C1 segment of cervical spinal cord (tissue), 14 donors: Measurements from ENCODE around the gene BIRC2.
"Not testable (repeated sequence)": the region's sequence is repeated elsewhere in the genome, so short reads cannot be mapped to it uniquely, and the experiment has no call there.

Experiments
- DNase-seq, 14 donors: peaks; one replicate each; lab custom pipeline; 2025; lab: John Stamatoyannopoulos, UW

BIRC2 gene

DNA sequence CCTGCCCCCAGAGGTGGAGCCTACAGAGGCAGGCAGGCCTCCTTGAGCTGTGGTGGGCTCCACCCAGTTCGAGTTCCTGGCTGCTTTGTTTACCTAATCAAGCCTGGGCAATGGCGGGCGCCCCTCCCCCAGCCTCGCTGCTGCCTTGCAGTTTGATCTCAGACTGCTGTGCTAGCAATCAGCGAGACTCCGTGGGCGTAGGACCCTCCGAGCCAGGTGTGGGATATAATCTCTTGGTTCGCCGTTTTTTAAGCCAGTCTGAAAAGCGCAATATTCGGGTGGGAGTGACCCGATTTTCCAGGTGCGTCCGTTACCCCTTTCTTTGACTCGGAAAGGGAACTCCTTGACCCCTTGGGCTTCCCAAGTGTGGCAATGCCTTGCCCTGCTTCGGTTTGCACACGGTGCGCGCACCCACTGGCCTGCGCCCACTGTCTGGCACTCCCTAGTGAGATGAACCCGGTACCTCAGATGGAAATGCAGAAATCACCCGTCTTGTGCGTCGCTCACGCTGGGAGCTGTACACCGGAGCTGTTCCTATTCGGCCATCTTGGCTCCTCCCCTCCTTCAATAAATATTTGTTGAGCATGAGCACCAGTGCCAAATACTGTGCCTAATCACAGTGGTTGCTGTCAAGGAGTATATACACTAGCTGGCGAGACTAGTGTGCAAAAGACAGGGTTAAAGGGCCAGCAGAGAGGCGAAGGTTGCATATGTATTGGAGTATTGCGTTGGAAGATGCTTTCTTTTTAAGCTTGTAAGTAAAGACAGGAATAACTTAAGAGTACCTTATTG, 27.8 kb downstream of the BIRC2 start:
- not testable (repeated sequence) for DNase-seq

DNA sequence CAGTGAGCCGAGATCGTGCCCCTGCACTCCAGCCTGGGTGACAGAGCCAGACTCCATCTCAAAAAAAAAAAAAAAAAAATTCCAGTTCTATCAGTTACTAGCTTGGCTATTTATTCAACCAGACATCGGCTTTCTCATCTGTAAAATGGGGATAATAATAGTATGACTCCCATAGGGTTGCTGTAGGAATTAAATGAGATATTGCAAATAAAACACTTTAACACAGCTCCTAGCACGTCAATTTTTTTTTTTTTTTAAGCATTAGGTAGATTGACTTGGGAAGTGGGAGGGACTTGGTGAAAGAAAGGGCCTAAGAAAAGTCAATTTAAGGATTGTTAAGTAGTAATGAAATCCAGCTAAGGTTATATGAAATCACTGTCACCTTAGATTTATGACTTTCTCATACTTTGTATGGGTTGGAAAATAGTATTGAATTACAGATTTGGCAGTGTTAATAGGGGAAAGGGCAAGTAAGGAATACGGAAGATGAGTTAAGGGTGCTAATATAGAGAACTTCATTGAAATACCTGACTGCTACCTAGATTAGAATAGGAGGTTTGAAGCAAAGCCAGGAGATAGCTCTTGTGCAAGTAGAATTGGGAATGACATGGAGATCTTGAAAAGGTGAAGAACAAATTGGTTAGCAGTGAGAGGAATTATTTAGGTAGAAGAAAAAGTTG, 28.8 kb downstream of the BIRC2 start:
- DNase-seq: no peak

DNA sequence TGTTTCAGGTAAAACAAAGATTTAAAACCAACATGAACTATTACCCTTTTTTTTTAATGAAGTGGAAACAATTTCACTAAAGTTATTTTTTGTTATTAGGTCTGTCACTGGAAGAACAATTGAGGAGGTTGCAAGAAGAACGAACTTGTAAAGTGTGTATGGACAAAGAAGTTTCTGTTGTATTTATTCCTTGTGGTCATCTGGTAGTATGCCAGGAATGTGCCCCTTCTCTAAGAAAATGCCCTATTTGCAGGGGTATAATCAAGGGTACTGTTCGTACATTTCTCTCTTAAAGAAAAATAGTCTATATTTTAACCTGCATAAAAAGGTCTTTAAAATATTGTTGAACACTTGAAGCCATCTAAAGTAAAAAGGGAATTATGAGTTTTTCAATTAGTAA, 30.9 kb downstream of the BIRC2 start:
- DNase-seq: no peak

DNA sequence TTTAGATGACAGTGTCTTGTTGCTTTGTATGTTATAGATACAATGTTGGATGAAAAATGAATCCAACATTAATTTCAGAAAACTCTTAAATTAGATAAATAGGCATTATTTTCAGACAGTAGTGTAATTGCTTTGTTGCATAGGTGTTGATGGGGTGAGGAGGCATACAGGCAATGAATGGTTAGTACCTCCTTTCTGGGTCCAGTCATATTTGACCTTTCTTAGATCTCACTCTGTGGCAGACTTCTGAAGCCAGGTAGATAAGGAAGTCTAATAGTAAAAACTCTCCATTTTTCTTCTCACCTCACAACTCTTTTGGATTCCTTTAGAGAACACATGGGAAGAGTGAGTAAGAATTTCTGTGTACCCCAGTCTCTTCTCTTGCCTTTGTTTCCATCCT, 31.8 kb downstream of the BIRC2 start:
- no peak for DNase-seq

DNA sequence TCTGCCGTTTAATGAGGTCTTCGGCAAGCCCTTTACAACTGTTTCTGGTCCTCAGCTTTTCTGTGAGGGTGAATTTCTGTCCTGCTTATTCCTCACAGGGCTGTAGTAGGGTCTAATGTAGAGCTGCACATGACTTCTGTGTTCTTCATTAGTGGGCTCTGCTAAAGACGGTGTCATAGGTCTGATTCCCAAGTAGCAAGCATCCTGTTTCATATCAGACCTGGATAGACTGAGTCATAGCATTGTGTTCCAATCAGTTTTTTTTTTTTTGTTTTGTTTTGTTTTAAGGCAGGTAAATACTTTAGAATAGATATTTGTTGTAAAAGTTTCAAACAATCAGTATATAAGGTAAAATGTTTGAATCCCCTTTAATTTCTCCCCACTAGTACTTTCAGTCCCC, 35.4 kb downstream of the BIRC2 start:
- no peak for DNase-seq

DNA sequence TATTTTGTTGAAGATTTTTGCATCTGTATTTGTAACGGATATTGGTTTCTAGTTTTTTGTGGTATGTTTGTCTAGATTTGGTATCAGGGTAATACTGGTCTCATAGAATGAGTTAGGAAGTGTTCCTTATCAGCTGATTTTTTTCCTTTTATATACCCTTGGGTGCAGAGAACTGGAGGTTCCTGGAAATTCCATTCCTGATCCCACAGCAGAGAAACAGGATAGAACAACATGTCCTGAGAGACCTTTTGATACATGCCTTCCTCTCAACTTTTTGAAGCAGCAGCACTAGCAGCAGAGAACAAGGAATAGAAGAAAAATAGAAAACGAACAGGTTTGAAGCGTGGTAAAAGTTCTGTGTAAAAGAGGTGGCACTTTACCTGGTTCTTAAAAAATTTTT, 36.8 kb downstream of the BIRC2 start:
- no peak for DNase-seq

DNA sequence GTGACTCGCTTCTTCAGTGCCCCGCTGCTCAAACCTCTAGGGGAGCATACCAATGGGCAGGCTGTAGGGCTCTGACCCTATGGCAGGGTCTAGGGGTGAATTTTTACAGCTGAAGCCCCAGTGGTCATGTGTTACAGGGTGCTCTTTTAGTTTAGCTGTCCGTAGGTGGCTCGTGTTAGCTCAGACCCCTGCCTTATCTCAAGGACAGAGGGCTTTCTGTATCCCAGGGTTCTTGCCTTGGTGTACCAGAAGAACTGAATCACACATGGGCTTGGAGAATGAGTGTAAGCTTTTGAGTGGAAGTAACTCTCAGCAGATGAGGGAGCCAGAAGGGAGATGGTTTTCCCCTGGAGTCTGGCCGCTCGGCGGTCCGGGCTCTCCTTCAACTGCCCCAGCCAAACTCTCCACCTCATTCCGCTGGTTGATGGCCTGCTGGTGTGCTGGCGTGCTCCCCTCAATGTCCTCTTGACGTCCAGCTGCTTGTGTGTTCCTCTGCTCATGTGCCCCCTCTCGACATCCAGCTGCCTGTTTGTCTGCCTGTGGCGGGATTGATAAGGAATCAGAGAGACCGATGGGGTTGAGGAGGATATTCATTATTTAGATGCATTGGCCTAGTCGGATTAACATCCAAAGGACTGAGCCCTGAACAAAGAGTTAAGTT, 37.5 kb downstream of the BIRC2 start:
- DNase-seq: no peak

DNA sequence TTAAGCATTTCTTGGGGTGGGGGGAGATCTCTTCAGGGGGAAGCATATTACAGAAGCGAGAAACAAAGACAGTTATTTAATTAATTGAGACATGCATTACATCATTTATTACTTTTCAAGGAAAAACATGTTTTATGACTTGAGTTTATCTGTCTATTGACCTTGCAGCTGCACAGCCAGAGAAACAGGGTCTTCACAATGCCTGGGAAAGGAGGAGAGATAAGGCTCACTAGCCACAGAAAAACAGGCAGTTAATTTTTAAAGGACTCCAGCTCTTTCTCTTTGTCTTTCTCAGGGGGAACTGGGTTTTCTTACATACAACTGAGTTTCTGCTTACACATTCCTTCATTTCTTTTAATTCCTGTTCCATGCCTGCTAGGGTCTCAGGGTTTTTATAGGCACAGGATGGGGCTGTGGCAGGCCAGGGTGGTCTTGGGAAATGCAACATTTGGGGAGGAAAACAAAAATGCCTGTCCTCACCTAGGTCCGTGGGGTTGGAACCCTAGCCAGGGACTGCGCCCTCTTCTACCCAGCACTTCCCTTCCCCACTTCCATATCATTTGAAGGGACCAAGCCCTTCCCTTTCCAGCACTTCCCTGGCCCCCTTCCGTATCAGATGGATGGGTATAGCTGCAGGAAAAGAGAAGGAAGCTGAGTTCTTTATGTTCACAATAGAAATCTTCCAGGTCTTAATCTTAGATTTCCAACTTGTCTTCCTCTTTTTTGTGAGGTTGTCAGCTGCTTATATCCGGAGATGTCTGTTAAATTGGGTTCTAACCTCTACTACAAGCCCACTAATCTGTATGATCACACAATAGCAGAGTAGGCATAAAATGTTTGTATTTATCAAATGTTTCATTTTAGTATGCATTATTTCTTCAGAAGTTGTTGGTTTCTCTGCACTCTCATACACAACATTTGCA, 38.3 kb downstream of the BIRC2 start:
- DNase-seq: no peak

DNA sequence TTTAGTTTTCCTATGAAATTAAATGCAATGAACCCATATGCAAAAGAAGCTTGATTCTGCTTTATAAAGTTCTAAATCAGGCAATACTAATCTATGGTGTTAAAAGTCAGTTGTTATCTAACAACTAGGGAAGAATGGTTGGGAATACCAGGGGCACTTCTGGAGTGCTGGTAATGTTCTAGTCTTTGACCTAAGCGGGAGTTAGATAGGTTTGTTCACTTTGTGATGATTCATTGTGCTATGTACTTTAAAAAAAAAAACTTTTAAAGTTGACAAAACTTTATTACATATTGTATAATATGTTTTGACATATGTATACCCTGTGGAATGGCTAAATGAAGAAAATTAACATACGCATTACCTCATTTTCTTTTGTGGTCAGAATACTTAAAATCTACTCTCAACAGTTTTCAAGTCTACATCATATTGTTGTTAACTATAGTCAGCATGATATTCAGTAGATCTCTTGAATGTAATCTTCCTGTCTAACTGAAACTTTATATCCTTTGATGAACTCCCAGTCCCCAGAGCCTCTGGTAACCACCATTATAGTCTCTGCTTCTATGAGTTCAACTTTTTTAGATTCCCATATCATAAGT, 39.2 kb downstream of the BIRC2 start:
- no peak for DNase-seq

DNA sequence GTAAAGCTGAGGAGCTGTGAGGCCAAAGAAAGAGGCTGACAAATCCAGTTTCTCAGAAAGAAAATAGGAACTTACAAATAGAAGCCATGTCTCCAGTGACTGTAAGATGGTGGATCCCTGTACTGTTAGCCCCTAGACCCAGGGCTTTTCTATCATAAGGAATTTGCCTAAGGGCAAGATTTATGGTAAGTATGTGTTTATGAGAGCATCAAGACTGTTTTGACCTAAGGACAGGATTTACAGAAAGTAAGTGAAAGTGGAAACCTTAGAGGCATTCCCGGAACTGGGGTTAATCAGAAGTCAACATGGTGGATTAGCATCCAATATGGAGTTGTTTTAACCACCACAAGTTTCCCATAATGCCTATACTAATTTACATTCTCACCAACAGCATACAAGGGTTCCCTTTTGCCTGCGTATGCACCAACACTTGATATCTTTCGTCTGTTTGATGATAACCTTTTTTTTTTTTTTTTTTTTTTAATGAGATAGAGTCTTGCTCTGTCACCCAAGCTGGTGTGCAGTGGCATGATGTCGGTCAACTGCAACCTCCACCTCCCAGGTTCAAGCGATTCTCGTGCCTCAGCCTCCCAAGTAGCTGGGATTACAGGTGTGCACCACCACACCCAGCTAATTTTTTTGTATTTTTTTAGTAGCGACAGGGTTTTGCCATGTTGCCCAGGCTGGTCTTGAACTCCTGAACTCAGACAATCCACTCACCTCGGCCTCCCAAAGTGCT, 40.2 kb downstream of the BIRC2 start:
- no peak for DNase-seq

DNA sequence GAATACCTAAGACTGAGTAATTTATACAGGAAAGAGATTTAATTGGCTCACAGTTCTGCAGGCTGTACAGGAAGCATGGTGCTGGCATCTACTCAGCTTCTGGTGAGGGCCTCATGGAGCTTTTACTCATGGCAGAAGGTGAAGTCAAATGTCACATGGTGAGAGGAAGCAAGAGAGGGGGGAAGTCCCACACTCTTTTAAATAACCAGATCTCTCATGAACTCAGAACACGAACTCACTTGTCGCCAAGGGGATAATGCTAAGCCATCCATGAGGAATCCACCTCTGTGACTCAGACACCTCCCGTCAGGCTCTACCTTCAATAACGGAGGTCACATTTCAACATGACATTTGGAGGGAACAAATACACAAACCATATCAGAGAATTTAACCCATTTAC, 42.2 kb downstream of the BIRC2 start:
- DNase-seq: no peak

DNA sequence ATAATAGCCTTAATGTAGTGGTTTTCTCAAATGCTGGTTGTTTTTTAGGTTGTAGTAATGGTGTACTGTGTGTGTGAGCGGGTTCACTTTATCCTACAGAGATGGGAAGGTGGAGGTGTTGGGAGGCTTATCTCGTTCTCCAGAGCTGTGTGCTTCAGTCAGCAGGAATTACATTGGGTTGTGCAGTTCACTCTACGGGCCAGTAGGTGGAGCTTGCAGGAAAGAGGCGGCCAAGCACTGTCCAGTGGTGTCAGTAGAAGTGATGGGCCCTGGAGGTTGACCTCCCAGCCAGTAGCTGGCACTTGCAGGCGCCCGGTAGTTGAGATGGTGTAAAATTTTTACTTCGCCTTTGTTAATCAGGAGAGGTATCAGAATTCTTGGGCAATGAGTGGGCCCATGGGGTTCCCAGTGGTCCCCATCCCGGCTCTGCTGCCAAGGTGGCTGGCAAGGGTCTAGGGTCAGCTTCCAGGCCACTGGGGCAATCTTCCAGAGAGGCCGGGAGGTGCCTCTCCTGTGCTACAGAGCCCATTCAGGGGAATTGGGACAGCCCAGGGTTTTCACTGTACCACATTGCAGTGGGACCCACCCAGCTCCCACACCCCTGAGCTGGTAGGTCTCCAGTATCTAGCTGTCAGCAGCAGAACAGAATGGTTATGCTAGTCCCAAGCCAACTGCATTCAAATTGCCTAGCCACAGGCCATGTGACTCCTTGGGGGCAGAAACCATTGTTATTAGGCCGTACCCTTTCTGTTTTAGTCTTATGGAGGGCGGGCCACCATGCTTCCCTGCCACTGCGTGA, 43.9 kb downstream of the BIRC2 start:
- peak in 9 of 14 donors; percentile 13 to 56 (median 38) for DNase-seq

DNA sequence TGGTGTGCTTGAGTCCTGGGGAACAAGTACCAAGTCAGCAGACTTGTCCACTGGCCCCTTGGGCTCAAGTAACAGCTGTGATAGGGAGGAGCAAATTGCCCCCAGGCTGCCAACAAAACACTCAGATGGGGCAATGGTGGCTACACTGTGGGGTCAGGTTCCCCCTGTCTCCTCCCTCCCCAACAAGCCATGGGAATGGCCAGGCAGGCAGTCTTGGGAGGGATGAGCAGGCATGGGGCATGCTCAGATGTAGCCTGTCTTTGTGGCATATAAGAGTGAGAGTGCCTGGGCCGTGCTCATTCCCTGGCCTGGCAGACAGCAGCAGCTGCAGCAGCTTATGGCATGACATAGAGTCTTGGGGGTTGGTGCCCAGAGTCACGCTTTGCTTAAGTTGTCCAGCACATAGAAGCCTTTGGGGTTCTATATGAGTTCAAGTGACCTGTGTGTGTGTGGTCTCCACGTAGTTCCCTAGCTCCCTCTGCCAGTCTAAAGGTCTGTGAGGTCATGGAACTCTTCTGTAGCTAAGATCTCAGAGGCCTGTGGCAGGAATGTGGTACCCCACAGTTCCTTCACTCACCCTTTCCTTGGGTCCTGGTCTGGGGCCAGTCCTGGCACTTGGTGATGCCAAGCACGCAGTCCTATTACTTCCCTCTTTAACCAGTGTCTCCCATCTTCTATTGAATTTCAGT, 44.7 kb downstream of the BIRC2 start:
- DNase-seq: no peak

DNA sequence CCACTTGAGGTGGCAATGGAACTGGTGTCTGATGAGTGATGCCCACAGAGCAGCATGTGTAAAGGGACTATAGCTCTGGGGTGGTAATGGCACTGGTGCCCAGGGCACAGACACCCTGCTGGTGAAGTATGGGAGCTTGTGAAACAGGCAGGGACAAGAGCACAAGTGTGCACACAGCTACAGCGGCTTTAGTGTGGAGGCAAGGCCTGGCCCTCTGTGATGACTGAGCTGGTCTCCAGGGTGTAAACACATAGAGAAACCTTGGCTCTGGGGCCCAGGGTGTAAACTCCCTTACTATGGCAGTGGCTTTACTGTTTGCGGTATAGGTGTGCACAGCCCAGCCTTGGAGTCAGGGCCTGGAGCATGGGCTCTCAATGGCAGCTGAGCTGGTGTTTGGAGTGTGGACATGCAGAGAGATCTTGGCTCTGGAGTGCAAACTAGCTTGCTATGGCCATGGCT, 46.3 kb downstream of the BIRC2 start:
- DNase-seq: no peak

DNA sequence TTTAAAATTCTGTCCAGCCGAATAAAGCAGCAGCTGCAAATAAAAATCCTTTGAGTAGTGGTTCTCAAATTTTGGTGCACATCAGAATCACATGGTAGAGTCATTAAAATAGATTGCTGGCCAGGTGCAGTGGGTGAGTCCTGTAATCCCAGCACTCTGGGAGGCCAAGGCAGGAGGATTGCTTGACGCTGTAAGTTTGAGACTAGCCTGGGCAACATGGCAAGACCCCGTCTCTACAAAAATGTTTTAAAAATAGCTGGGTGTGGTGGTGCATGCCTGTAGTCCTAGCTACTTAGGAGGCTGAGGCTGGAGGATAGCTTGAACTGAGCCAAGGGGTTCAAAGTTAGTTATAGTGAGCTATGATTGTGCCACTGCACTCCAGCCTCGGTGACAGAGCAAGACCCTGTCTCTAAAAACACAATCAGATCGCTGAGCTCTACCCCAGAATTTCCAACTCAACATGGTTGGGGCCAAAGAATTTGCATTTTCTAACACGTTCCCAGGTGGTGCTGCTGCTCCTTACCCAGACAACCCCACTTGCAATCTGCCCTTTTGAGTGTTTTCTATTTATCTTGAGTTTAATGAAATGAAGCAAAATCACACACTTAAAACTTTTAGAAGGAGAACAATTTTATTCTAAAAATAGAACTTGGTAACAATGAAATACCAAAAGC, 48.8 kb downstream of the BIRC2 start:
- no peak for DNase-seq

DNA sequence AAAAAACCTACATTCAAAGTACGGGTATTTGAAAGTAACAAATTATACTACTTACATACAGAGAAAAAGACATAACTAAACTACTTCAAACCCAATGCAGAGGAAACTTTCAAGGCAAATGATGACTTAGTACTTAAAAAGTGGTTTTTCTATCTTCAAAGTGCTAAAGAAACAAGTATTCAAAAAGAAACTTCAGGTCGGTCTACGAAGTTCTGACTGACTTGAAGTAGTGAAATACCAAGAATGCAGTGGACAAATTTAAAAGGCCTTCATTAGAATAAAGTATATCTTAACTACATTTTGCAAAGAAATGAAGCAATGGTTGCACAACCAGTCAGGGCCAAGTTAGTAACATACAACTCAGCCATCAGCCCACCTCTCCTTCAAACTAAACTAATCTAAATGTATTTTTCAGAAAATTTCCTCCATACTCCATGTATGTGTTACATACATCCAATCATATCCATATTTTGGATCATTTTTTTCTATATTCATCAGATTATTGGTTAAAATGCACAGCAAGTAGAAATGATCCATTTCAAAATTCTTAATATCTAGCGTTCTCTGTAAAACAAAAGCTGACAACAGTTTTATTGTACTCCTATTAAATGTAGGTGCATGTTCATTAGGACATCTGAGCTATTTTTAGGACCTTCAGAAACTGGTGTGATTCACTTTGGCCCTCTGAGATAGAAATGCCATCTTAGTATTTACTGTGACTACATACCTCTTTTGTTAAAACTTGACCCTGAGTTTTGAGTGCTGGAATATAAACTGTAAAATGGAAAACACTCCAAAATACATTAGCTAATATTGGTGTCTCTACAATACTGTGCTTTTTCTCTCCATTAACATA, 49.9 kb downstream of the BIRC2 start:
- no peak for DNase-seq

DNA sequence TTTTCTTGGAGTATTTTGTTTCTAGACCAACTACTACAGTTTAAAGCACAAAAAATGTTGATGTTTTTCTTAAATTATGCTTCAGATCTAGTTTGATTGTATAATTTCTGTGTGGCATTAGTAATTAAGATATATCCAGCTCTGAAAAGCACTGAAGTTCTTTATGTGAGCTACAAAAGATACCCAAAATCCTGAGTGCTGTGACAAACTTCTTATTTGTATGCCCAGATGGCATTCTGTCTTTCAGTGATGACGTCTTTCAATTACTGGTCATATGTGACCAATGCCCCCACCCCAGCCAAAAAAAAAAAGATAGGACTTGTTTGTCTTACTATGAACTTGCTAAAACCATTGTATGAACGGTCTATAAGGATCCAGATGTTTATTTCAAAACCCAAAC, 51.3 kb downstream of the BIRC2 start:
- no peak for DNase-seq

DNA sequence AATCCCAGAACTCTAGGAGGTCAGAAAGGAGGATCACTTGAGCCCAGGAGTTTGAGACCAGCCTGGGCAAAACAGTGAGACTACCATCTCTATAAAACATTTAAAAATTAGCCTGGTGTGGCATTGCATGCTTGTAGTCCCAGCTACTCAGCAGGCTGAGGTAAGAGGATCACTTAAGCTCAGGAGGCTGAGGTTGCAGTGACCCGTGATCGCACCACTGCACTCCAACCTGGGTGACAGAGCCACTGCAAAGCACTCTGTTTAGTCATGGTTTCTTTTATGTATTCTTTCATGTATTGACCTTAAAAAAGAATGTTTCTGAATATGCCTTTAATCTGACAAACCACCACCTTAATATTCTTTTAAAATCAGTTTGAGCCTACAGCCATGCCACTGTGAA, 52.2 kb downstream of the BIRC2 start:
- no peak for DNase-seq
